Mesenteric fat pad (tissue), 1 donor: ENCODE measurements around the gene BPTF. TPM values are rescaled to one million over a fixed set of nuclear protein-coding genes. Genes with fewer than 3 reads are reported as not detected.
"Not testable (repeated sequence)": the region's sequence is repeated elsewhere in the genome, so short reads cannot be mapped to it uniquely, and the experiment has no call there.

ENCODE experiments used
- DNase-seq: peaks from one replicate; pipeline ENCODE4 v3.0.0-alpha.2; 2020; ENCODE audit warnings: low spot score
- total RNA-seq: library from RNA; stranded (reverse); fragmentation: NEBNext Ultra II Directional; extraction: Animal tissue kit (Norgen Biotek cat#: 25700); gene quantifications from one replicate; pipeline ENCODE4 v1.2.1, GENCODE V29; 2021
- donor health status: DM: yes; HTN: yes; CAD: no.

Gene BPTF
- total RNA-seq, 1 donor from 2014 or later = 72.6 TPM

DNA sequence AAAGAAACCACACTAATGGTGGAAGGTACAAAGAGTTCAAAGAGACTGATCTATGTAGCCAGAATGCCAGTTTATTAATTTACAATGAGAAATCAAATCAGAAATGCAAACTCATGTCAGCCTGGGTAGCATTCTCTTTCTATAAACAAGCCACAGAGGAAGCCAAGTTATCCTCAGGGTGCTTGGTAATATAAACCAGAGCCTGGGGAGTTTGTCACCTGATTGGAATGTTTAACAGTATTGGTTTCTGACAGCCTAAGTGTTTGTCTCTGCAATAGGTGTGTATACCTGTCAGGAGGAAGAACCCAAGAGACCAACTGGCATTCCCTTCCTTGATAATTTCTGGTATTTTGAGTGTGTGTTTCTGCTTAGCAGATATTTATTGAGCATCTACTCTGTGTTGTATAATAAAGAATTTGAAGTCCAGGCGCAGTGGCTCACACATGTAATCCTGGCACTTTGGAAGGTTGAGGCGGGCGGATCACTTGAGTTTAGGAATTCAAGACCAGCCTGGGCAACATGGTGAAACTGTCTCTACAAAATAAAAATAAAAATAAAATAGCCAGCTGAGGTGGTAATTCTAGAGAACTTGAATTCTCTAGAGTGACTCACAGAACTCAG lies 174.1 kb downstream of the BPTF start:
- no peak for DNase-seq

DNA sequence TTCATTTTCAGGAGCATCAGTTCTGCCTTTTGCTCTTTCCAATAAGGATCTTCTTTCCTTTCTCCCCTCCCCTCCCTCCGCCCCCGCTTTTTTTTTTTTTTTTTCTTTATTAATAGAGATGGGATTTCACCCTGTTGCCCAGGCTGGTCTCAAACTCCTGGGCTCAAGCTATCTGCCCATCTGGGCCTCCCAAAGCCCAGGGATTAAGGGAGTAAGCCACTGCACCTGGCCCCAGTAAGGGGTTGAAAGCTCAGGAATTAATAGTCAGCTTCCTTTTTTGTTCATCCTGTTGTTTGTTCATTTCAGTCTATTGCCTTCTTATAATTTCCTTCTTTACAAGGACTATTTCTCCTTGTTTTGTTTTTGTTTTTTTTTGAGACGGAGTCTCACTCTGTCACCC lies 178.9 kb downstream of the BPTF start:
- DNase-seq = no peak

DNA sequence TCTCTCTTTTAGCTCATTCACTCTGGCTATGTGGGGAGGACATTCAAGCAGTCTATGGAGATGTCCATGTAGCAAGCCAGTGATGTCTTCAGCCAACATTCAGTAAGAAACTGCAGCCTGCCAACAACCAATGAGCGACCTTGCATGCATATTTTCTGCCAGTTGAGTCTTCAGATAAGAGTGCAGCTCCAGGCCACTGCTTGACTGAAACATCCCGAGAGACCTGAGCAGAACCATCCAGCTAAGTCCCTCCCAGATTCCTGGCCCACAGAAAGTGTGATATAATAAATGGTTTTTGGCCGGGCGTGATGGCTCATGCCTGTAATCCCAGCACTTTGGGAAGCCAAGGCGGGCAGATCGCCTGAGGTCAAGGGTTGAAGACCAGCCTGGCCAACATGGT lies 181.5 kb downstream of the BPTF start:
- DNase-seq = no peak

DNA sequence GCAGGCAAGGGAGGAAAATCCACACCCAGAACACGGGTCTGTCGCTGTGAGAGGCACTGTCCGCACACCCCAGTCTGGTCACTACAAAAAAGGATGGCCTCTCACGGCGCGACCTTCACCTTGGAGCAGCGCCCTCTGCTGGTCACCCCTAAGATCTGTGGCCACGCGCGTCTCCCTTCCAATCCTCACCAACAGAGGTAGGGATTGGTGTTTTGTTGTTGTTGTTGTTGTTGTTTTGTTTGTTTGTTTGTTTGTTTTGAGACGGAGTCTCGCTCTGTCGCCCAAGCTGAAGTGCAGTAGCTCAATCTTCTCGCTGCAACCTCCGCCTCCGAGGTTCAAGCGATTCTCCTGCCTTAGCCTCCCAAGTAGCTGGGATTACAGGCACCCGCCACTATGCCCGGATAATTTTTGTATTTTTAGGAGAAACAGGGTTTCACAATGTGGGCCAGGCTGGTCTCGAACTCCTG lies 185.9 kb downstream of the BPTF start:
- DNase-seq = no peak

DNA sequence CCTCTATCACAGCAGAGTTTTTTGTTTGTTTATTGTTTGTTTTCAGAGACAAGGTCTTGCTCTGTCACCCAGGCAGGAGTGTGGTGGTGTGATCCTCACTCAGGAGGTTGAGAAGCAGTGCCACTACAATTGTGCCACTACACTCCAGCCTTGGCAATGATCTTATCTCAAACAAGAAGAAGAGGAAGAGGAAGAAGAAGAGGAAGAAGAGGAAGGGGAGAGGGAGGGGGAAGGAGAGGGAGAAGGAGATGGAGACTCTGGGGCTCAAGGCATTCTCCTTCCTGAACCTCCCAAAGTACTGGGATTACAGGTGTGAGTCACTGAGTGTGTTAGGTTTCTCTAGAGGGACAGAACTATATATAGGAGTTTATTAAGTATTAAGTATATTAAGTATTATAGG lies 188.1 kb downstream of the BPTF start:
- no peak for DNase-seq

DNA sequence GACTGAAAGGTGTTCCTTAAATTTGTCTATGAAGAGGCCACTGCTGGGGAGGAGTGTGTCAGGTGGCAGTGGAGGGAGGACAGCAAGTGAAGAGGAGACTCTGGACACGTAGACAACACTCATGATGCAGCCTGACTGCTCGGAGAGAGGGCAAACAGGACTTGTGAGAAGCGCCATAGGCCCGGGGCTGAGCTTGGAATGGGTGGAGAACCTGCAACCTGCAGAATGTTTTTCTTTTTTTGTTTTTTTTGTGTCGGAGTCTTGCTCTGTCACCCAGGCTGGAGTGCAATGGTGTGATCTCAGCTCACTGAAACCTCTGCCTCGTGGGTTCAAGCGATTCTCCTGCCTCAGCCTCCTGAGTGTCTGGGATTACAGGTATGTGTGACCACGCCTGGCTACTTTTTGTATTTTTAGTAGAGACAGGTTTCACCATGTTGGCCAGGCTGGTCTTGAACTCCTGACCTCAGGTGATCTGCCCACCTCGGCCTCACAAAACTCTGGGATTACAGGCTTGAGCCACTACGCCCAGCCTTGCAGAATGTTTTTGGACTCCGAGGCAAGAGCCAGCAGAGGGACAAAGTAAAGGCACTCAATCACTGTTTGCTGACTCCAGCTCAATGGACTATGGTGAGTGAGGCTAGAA lies 189.9 kb downstream of the BPTF start:
- peak; percentile 76 for DNase-seq

DNA sequence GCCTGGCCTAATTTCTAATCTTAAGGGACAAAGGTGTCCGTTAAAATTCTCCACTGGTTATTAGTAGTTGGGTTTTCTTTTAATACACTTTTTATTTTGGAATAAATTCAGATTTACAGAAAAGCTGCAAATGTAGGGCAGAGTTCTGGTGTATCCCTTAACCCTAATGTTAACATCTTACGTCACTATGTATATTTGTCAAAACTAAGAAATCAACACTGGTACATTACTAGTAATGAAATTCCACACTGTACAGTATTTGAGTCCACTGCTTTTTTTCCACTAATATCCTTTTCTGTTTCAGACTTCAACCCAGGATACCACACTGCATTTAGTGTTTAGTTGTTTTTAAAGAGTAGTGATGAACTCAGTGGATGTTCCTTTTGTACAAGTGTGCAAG lies 191.5 kb downstream of the BPTF start:
- no peak for DNase-seq

DNA sequence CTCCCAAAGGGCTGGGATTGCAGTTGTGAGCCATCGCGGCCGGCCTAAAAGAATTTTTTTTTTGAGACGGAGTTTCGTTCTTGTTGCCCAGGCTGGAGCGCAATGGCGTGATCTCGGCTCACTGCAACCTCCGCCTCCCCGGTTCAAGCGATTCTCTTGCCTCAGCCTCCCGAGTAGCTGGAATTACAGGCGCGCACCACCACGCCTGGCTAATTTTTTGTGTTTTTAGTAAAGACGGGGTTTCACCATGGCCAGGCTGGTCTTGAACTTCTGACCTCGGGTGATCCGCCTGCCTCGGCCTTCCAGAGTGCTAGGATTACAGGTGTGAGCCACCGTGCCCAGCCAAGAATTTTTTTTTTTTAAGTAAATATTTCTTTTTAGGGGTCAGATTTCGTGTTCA lies 193.2 kb downstream of the BPTF start:
- not testable (repeated sequence) for DNase-seq

DNA sequence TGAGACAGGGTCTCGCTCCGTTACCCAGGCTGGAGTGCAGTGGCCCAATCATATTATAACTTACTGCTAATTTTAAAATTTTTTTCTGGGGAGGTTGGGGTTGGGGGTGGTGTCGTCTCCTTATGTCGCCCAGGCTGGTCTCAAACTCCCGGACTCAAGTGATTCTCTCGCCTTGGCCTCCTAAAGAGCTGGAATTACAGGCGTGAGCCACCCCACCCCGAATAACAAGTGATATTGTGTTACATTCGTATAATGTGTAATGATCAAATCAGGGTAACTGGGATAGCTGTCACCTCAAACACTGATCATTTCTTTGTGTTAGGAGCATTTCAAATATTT lies 194.0 kb downstream of the BPTF start:
- no peak for DNase-seq

DNA sequence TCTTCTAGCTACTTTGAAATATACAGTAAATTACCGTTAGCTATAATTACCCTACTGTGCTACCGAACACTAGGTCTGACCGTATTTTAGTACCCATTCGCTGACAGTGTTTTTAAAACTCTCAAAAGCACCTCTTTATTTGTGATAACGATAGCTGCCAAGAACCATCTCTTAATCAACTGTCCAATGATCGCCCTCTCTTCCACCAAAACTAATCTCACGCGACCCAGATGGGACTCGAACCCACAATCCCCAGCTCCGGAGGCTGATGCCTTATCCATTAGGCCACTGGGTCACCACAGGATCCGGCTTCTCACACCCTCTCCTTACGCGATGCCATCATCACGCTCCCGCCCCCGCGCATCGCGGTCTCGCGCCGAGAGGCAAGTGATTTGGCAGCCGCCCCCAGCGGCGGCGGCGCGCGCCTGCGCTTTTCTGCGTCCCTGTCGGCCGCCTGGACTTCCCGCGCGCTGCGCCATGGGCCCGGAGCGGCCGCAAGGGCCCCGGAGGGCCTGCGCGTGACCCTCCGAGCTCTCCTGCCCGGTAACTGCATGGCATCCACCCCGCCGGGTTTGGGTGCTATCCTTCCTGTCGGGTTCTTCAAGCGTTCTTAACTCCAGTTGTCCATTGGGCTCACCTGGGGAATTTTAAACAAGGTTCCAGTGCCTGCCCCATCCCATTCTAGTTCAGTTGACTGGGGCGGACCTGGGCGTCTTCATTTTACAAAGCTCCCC lies 194.5 kb downstream of the BPTF start:
- DNase-seq = peak; percentile 100

DNA sequence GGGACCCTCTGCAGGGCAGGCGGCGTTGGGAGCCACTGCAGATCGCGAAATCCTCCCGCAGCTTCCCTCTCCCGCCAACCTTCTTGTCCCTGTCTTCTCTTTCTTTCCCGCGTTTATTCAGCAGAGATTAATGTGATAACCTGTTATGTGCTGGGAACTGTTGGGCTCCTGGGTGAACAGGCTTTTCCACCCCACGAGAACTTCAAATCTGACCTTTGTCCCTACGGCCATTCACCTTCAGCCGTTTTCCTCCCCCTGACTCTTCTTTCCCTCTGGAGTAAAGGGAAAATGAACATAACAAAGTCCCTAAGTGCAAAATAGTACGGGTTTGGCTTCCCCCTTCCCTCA lies 195.1 kb downstream of the BPTF start:
- DNase-seq = peak; percentile 75

DNA sequence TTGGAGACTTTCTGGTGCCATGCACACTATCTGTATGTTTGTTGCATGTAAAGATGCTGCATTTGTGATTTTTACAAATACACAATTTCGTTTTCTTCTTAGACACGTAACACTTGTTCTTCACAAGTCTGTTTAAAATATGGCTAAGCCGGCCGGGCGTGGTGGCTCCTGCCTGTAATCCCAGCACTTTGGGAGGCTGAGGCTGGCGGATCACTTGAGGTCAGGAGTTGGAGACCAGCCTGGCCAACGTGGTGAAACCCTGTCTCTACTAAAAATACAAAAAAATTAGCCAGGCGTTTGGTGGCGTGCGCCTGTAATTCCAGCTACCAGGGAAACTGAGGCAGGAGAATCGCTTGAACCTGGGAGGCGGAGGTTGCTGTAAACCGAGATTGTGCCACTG lies 195.5 kb downstream of the BPTF start:
- peak; percentile 33 for DNase-seq

DNA sequence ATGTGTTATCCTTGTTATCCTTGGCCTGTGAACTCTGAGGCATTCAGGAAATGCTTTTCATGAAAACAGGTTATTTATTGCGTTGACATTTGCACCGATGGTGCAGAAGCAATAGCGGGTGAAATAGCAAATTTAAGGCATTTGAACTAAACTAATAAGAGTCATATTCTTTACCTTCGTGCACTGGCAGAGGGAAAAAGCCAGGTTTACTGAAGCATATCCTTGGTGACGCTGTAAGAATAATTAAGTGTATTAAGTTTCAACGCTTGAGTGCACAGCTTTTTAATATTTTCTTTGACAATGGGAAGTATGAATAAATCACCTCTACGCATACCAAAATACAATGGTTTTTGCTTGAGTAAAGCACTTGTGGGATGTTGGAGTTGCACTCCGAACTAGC lies 196.7 kb downstream of the BPTF start:
- DNase-seq = no peak

DNA sequence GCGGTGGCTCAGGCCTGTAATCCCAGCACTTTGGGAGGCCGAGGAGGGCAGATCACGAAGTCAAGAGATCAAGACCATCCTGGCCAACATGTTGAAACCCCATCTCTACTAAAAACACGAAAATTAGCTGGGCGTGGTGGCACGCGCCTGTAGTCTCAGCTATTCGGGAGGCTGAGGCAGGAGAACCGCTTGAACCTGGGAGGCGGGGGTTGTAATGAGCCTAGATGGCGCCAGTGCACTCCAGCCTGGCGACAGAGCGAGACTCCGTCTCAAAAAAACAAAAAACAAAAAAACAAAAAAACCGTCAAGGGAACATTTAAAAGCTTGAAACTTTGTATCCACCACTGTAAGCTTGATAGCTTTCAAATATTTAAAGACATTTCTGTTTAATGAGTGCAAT lies 197.2 kb downstream of the BPTF start:
- DNase-seq = peak; percentile 37

DNA sequence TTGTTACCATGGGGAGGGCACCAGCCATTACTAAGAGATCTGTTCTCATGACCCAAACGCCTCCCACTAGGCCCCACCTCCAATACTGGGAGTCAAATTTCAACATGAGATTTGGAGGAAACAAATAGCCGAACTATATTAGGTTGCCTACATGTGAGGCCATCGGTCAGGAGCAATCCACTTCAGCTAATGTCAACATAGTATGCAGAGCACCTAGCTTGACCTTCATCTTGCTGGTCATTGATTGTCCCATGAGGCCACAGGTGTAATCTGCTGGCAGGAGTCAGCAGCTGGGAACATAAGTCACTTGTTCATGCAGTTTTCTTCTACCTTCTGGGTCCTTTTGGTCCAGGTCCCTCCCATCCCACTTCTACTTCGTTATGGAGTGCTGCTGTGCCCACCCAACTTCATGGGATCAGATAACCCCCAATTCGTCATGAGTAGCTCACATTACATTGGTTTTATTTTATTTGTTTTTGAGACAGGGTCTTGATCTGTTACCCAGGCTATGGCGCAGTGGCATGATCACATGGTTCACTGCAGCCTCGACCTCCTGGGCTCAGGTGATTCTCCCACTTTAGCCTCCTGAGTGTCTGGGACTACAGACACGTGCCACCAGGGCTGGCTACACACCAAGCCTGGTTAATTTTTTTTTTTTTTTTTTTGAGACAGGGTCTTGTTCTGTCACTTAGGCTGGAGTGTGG lies 204.4 kb downstream of the BPTF start:
- peak; percentile 51 for DNase-seq

Other genes starting within 250 kb of the BPTF start
- gene NOL11, start 107.6 kb upstream of the BPTF start, total RNA-seq = 32.4 TPM
- 8.8 TPM for gene C17orf58, start 171.0 kb downstream of the BPTF start, total RNA-seq
- gene KPNA2, start 210.2 kb downstream of the BPTF start, total RNA-seq = 37.9 TPM